Measurements from ENCODE around the gene REP15. TPM values are rescaled to one million over a fixed set of nuclear protein-coding genes. Genes with fewer than 3 reads are reported as not detected.
A peak's percentile ranks its signal among the peaks of the same experiment; 100 is the strongest.

The REP15 gene
- polyA plus RNA-seq, 1 of the 3 experiments (the other 2 are of a cell fraction) = 0.84 TPM

DNA sequence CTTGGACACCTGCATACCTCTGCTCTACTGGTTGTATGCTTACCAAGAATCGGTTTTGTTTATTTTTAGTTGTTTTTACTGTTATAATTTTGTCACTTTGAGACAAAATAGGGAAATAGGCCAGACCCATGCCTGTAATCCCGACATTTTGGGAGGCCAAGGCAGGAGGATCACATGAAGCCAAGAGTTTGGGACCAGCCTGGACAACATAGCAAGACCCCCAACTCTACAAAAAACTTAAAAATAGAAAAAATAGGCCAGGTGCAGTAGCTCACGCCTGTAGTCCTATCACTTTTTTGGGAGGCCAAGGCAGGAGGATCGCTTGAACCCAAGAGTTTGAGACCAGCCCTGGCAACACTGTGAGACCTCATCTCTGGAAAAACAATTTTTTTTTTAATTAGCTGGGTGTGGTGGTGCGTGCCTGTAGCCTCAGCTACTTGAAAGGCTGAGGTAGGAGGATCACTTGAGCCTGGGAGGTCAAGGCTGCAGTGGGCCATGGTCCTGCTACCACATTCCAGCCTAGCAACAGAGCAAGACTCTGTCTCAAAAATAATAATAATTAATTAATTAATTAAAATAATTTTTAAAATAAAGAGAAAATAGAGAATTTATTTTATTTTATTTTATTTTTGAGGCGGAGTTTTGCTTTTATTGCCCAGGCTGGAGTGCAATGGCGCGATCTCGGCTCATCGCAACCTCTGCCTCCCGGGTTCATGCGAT, 13.1 kb downstream of the REP15 start:
- no peak for TF ChIP-seq TEAD4 (IDR thresholded peaks at IDR 0.05; ENCODE audit: borderline replicate concordance, insufficient read depth)
- TF ChIP-seq CTCF (IDR thresholded peaks at IDR 0.05) = no peak
- no peak for TF ChIP-seq USF1 (IDR thresholded peaks at IDR 0.05; ENCODE audit: borderline replicate concordance, low read depth)
- no peak for TF ChIP-seq GABPA (IDR thresholded peaks at IDR 0.05; ENCODE audit: low read depth)
- TF ChIP-seq YY1 (IDR thresholded peaks at IDR 0.05; ENCODE audit: low read depth) = no peak
- no peak for TF ChIP-seq FOXJ3 (CRISPR knock-in tag; IDR thresholded peaks at IDR 0.05)
- TF ChIP-seq MXI1 (IDR thresholded peaks at IDR 0.05; ENCODE audit: low read depth, low read length) = no peak
- no peak for TF ChIP-seq SMC3 (IDR thresholded peaks at IDR 0.05; ENCODE audit: low read depth, low read length)
- TF ChIP-seq ZBTB33 (IDR thresholded peaks at IDR 0.05; ENCODE audit: borderline replicate concordance, low read depth) = no peak
- TF ChIP-seq NRF1 (IDR thresholded peaks at IDR 0.05; ENCODE audit: low read depth, low read length) = no peak
- no peak for TF ChIP-seq RAD21 (IDR thresholded peaks at IDR 0.05; ENCODE audit: low read length)
- no peak for TF ChIP-seq RCOR1 (IDR thresholded peaks at IDR 0.05; ENCODE audit: low read length)
- TF ChIP-seq, protein P1, sequence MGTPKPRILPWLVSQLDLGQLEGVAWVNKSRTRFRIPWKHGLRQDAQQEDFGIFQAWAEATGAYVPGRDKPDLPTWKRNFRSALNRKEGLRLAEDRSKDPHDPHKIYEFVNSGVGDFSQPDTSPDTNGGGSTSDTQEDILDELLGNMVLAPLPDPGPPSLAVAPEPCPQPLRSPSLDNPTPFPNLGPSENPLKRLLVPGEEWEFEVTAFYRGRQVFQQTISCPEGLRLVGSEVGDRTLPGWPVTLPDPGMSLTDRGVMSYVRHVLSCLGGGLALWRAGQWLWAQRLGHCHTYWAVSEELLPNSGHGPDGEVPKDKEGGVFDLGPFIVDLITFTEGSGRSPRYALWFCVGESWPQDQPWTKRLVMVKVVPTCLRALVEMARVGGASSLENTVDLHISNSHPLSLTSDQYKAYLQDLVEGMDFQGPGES (IDR thresholded peaks at IDR 0.05; ENCODE audit: low read depth, low read length) = no peak
- no peak for TF ChIP-seq SIN3A (IDR thresholded peaks at IDR 0.05; ENCODE audit: borderline replicate concordance, low read depth, low read length)
- no peak for TF ChIP-seq EZH2phosphoT487 (IDR thresholded peaks at IDR 0.05; ENCODE audit: borderline replicate concordance, low read depth)
- no peak for TF ChIP-seq CHD2 (IDR thresholded peaks at IDR 0.05; ENCODE audit: low read length, partially characterized antibody)
- peak overlapping the region; percentile 93; the same call in 1 of the 2 replicates for H2AFZ ChIP-seq (ENCODE audit: low read depth)
- H3K9ac ChIP-seq = no peak overlapping the region
- peaks cover 37% of the 10 kb centered on the region for H3K79me2 ChIP-seq (ENCODE audit: insufficient read depth)
- peak overlapping the region in 1 of 2 experiments; percentile 89; a peak in 2 of 4 replicates for H3K27ac ChIP-seq (ENCODE audit: low read depth in 2 of 2, low read length in 1 of 2)
- peaks cover 0 to 6% of the 10 kb centered on the region in 2 experiments for H3K36me3 ChIP-seq (replicated peaks in 1 of 2; ENCODE audit: control insufficient read depth in 1 of 2, insufficient read depth in 2 of 2, low read length in 1 of 2)
- peaks cover 4% of the 10 kb centered on the region for H3F3A ChIP-seq (replicated peaks; ENCODE audit: insufficient read depth)
- H3K4me1 ChIP-seq (ENCODE audit: control insufficient read depth in 1 of 2, insufficient read depth in 2 of 2, low read depth in 1 of 2, low read length in 1 of 2) = peaks cover 4 to 7% of the 10 kb centered on the region in 2 experiments; a peak in 3 of 4 replicates
- no peaks in the 10 kb centered on the region for H3K27me3 ChIP-seq (ENCODE audit: insufficient read depth)
- DNase-seq = no peak
- peak overlapping the region; percentile 93 for H3K4me2 ChIP-seq
- H3K9me2 ChIP-seq = no peaks in the 10 kb centered on the region
- H3K4me3 ChIP-seq (ENCODE audit: low read depth in 2 of 2, low read length in 1 of 2) = peak overlapping the region; percentile 91 to 98; a peak in 3 of 4 replicates
- WGBS (ENCODE audit: low lambda C conversion rate) = 68% methylated on average over 12 of the region's 12 CpGs
- peaks cover 5% of the 10 kb centered on the region for H4K20me1 ChIP-seq (ENCODE audit: insufficient read depth)
- POLR2A ChIA-PET = no interaction called here
- no peaks in the 10 kb centered on the region for H3K9me3 ChIP-seq
- CTCF ChIA-PET = interaction anchor here (1.0 to 1.5 kb wide), 3 partner anchors 27 to 284 kb away, joined by 3 read pairs; no protein-coding TSS in a partner anchor

Measured in SK-N-SH (cell line).